Thyroid gland (tissue), 4 donors: ENCODE results near the gene UNC50. TPM values are rescaled to one million over a fixed set of nuclear protein-coding genes. Genes with fewer than 3 reads are reported as not detected.

ENCODE experiments used
- DNase-seq, 2 donors: peaks; one replicate each; pipeline ENCODE4 v3.0.0-alpha.2; 2019
- H3K27ac ChIP-seq, 3 donors: fragments of 200-600 bp; sonication (generic); 1 replicate in 2 of 3; 2 replicates in 1 of 3; pipeline ENCODE4 v1.5.1; 2016 to 2019; ENCODE audit warnings: mild to moderate bottlenecking in 1 of 3, moderate library complexity in 1 of 3
- H3K27me3 ChIP-seq: fragments of 200-600 bp; sonication (generic); one replicate; pipeline ENCODE4 v1.5.1; 2019
- H3K36me3 ChIP-seq, 2 donors: fragments of 200-600 bp; sonication (generic); one replicate each; pipeline ENCODE4 v1.5.1; 2016 to 2019
- H3K4me1 ChIP-seq, 2 donors: fragments of 200-600 bp; sonication (generic); one replicate each; pipeline ENCODE4 v1.5.1; 2017 to 2019
- H3K4me3 ChIP-seq, 3 donors: fragments of 200-600 bp; sonication (generic); replicated peaks in 1 of 3; 1 replicate in 2 of 3; 2 replicates in 1 of 3; pipeline ENCODE4 v1.5.1; 2016; ENCODE audit warnings: mild to moderate bottlenecking in 1 of 3
- H3K9me3 ChIP-seq: fragments of 200-600 bp; sonication (generic); one replicate; pipeline ENCODE4 v1.5.1; 2017
- POLR2A ChIP-seq, 2 donors: fragments of 450-650 bp; IDR thresholded peaks; one replicate each; pipeline ENCODE4 v1.6.1; 2017; ENCODE audit warnings: antibody characterized with exemption in 2 of 2, mild to moderate bottlenecking in 2 of 2, moderate library complexity in 1 of 2
- WGBS, 2 donors: methylation state at CpG; one replicate each; pipeline ENCODE4 v1.1.5; 2017; 5-methylcytosine and 5-hydroxymethylcytosine counted together
- intact Hi-C: fragments of 100-400 bp; cut with DNase I; formaldehyde crosslinking; loops from one replicate; pipeline ENCODE4 v1.15.1; 2023
- total RNA-seq, 4 donors: library from RNA; depleted of rRNA; stranded (reverse); fragments of >200 nt; gene quantifications; one replicate each; pipeline ENCODE4 v1.2.3, GENCODE V29; 2016
- TF ChIP-seq, protein P1 (sequence below), 6 experiments: fragments of 200-600 bp in 3 of 6; fragments of 450-650 bp in 3 of 6; sonication (generic) in 3 of 6; IDR thresholded peaks; one replicate each; pipeline ENCODE4 v1.5.1; 2016 to 2019; ENCODE audit warnings: antibody characterized with exemption in 6 of 6, mild to moderate bottlenecking in 2 of 6, inconsistent platforms in 1 of 6, moderate library complexity in 1 of 6

The UNC50 gene
- total RNA-seq, 4 donors from 2014 or later = 75.3 to 86.1 (median 81.9) TPM

DNA sequence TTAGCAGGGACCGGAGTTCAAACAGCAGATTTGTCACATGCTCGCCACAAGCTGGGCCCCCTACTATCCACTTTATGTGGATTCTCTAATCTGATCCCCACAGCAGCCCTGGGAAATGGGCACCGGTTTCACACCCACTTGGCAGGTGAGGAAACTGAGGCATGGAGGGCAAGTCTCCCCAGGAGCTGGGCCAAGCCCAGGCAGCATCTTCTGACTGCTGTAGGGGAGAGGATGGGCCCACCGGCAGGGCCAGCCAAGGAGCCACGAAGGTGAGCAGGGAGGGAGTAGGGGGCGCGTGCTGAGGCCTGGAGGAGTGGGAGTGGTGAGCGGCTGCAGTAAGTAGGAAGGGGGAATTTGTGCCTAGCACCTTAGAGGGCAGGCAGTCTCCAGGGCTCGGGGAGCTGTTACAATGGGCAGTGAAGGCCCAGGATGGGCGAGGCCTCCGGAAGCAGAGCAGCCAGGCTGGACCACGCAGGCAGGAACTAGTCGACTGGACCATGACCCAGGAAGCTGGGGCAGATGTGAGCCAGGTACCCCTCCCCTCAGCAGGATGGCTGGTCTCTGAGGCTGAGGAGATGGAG lies 37.2 kb upstream of the UNC50 start:
- no peaks in the 10 kb centered on the region for H3K9me3 ChIP-seq
- no peak for DNase-seq
- intact Hi-C loops = loop anchor here (10.0 kb wide), 1 partner anchor 156 kb away; no protein-coding TSS in a partner anchor
- no peaks in the 10 kb centered on the region for H3K4me1 ChIP-seq
- no peaks in the 10 kb centered on the region for H3K27me3 ChIP-seq
- H3K4me3 ChIP-seq = no peak overlapping the region
- TF ChIP-seq, protein P1, sequence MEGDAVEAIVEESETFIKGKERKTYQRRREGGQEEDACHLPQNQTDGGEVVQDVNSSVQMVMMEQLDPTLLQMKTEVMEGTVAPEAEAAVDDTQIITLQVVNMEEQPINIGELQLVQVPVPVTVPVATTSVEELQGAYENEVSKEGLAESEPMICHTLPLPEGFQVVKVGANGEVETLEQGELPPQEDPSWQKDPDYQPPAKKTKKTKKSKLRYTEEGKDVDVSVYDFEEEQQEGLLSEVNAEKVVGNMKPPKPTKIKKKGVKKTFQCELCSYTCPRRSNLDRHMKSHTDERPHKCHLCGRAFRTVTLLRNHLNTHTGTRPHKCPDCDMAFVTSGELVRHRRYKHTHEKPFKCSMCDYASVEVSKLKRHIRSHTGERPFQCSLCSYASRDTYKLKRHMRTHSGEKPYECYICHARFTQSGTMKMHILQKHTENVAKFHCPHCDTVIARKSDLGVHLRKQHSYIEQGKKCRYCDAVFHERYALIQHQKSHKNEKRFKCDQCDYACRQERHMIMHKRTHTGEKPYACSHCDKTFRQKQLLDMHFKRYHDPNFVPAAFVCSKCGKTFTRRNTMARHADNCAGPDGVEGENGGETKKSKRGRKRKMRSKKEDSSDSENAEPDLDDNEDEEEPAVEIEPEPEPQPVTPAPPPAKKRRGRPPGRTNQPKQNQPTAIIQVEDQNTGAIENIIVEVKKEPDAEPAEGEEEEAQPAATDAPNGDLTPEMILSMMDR (IDR thresholded peaks at IDR 0.05) = no peak
- TF ChIP-seq POLR2A (IDR thresholded peaks at IDR 0.05) = no peak
- H3K27ac ChIP-seq = no peak overlapping the region
- peaks cover 5 to 21% of the 10 kb centered on the region in 2 donors for H3K36me3 ChIP-seq
- 90 to 95% methylated on average over 13 of the region's 13 CpGs for WGBS, 2 donors

DNA sequence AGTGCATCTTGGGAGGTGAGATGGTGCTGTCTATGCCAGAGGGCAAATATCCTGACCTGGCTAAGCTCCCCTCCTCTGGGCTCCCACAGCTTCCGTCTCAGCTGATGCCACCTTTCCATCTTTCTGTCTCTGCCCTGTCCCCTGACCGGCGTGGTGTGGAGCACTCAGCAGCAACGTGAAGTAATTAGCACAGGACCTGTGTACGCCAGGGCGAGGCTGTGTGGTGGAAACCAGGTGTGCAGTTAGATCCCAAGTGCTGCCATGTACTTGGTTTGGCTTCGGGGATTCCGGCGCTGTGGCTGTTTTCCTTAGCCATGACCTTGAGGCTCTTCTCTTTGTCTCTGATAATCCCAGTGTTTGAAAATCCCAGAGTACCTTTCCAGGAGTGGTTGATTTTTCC lies 36.6 kb upstream of the UNC50 start:
- peaks cover 5 to 18% of the 10 kb centered on the region in 2 donors for H3K36me3 ChIP-seq
- intact Hi-C loops = loop anchor here (10.0 kb wide), 1 partner anchor 157 kb away; no protein-coding TSS in a partner anchor
- 97 to 98% methylated on average over 9 of the region's 9 CpGs for WGBS, 2 donors

DNA sequence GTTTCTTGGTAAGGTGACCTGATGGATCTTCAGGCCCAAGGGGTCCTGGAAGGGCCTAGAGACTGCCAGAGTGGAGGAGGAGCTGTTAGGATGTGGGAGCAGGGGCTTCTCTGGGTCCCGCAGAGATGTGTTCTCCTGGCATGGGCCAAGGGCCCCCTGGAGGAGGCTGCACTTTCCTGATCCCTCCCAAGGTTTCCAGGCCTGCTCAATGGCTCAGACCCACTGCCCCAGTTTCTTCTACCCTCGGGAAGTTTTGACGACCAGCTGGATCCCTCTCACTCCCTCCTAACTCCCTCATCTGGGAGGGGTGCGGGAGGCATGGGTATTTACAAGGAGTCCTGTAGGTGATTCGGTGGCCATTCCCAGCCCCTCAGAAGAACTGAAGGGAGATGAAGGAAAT lies 36.2 kb upstream of the UNC50 start:
- peaks cover 6 to 20% of the 10 kb centered on the region in 2 donors for H3K36me3 ChIP-seq

More for the DNA sequence above, 36.6 kb upstream of the UNC50 start:
- Histone ChIP-seq H3K4me3 (no peak overlapping the region), H3K27me3 (no peaks in the 10 kb centered on the region), H3K4me1 (no peaks in the 10 kb centered on the region), H3K9me3 (no peaks in the 10 kb centered on the region), H3K27ac (no peak overlapping the region)
- TF ChIP-seq, protein P1 (IDR thresholded peaks at IDR 0.05) = no peak
- no peak for TF ChIP-seq POLR2A (IDR thresholded peaks at IDR 0.05)
- no peak for DNase-seq

DNA sequence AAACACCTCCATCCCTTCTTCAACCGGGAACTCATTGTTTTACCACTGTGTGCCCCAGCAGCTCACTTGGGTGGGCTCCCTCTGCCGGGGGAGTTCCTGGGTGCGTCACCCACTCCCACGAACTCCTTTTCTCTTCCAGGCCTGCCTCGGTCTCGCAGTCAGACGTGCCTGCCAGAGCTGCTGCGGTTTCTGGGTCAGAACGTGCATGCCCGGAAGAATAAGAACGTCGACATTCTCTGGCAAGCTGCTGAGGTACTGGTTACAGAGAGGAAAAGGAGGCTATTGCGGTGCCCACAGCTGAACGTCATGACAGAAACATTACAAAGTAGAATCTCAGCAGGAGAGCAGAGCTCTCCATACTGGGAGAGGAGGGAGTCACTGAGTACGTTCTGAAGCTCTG lies 35.7 kb upstream of the UNC50 start:
- H3K4me3 ChIP-seq = no peak overlapping the region
- no peaks in the 10 kb centered on the region for H3K27me3 ChIP-seq
- no peak for TF ChIP-seq POLR2A (IDR thresholded peaks at IDR 0.05)
- TF ChIP-seq, protein P1 (IDR thresholded peaks at IDR 0.05) = no peak
- H3K36me3 ChIP-seq = peaks cover 10 to 24% of the 10 kb centered on the region in 2 donors
- H3K4me1 ChIP-seq = no peaks in the 10 kb centered on the region
- intact Hi-C loops = loop anchor here (10.0 kb wide), 1 partner anchor 158 kb away; no protein-coding TSS in a partner anchor
- no peak overlapping the region for H3K27ac ChIP-seq
- no peaks in the 10 kb centered on the region for H3K9me3 ChIP-seq
- DNase-seq = no peak
- 90 to 93% methylated on average over 15 of the region's 15 CpGs for WGBS, 2 donors

More for the DNA sequence above, 36.2 kb upstream of the UNC50 start:
- no peak for DNase-seq
- 80 to 90% methylated on average over 5 of the region's 5 CpGs for WGBS, 2 donors
- Histone ChIP-seq H3K4me1 (no peaks in the 10 kb centered on the region), H3K9me3 (no peaks in the 10 kb centered on the region), H3K27me3 (no peaks in the 10 kb centered on the region), H3K27ac (no peak overlapping the region), H3K4me3 (no peak overlapping the region)
- intact Hi-C loops = loop anchor here (10.0 kb wide), 1 partner anchor 157 kb away; no protein-coding TSS in a partner anchor
- TF ChIP-seq, protein P1 (IDR thresholded peaks at IDR 0.05) = no peak
- no peak for TF ChIP-seq POLR2A (IDR thresholded peaks at IDR 0.05)

DNA sequence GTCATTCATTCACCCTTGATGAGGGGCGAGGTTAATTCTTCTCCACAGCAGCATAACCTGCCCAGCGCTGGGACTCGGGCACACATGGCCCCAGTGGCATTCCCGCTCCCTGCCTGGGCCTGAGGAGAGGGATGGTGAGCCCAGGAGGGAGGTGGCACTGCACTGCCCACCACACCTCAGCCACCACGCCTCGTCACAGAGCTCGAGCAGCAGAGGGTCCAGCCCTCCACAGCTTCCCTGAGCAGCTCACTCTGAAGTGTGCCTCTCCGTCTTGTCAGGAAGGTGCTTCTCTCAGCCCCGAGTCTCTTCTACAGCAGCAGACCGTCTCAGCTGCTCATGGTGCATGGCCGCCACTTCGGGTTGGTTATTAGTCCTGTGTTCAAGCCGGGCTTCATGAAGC lies 35.0 kb upstream of the UNC50 start:
- DNase-seq = no peak
- WGBS, 2 donors = 91 to 93% methylated on average over 10 to 13 of the region's 13 CpGs
- Histone ChIP-seq H3K9me3 (no peaks in the 10 kb centered on the region), H3K27ac (no peak overlapping the region), H3K4me3 (no peak overlapping the region), H3K27me3 (no peaks in the 10 kb centered on the region), H3K4me1 (no peaks in the 10 kb centered on the region), H3K36me3 (peaks cover 13 to 29% of the 10 kb centered on the region in 2 donors)
- TF ChIP-seq, protein P1 (IDR thresholded peaks at IDR 0.05) = no peak
- TF ChIP-seq POLR2A (IDR thresholded peaks at IDR 0.05) = no peak
- intact Hi-C loops = loop anchor here (10.0 kb wide), 1 partner anchor 159 kb away; no protein-coding TSS in a partner anchor
